SJSA1 (cell line): ENCODE measurements around the gene DUSP11. TPM values are rescaled to one million over a fixed set of nuclear protein-coding genes. Genes with fewer than 3 reads are reported as not detected.

Experiments
- DNase-seq, 2 experiments: peaks; one replicate each; pipeline ENCODE4 v3.0.0-alpha.2; 2015 to 2020; ENCODE audit warnings: low spot score in 2 of 2, low read depth in 1 of 2
- H3K27ac ChIP-seq: fragments of 250-450 bp; sonication (Bioruptor Pico); 2 replicates; pipeline ENCODE4 v1.5.1; 2020; ENCODE audit warnings: mild to moderate bottlenecking, moderate library complexity
- H3K27me3 ChIP-seq: fragments of 250-450 bp; sonication (Bioruptor Pico); replicated peaks from 2 replicates; pipeline ENCODE4 v1.5.1; 2020; ENCODE audit warnings: mild to moderate bottlenecking, moderate library complexity
- H3K36me3 ChIP-seq: fragments of 250-450 bp; sonication (Bioruptor Pico); 2 replicates; pipeline ENCODE4 v1.5.1; 2020; ENCODE audit warnings: mild to moderate bottlenecking
- H3K4me1 ChIP-seq: fragments of 250-450 bp; sonication (Bioruptor Pico); replicated peaks from 2 replicates; pipeline ENCODE4 v1.6.1; 2021; ENCODE audit warnings: mild to moderate bottlenecking
- H3K4me3 ChIP-seq: fragments of 250-450 bp; sonication (Bioruptor Pico); 2 replicates; pipeline ENCODE4 v1.5.1; 2020; ENCODE audit warnings: mild to moderate bottlenecking
- H3K9me3 ChIP-seq: fragments of 250-450 bp; sonication (Bioruptor Pico); replicated peaks from 2 replicates; pipeline ENCODE4 v1.5.1; 2020; ENCODE audit warnings: mild to moderate bottlenecking
- total RNA-seq: library from RNA; depleted of rRNA; stranded (reverse); fragments of >200 nt; shearing (Covaris generic); gene quantifications from 2 replicates; pipeline ENCODE4 v1.2.3, GENCODE V29; 2014; rRNA removed

The DUSP11 gene
- total RNA-seq: 30.3 and 40.4 TPM in 2 replicates

DNA sequence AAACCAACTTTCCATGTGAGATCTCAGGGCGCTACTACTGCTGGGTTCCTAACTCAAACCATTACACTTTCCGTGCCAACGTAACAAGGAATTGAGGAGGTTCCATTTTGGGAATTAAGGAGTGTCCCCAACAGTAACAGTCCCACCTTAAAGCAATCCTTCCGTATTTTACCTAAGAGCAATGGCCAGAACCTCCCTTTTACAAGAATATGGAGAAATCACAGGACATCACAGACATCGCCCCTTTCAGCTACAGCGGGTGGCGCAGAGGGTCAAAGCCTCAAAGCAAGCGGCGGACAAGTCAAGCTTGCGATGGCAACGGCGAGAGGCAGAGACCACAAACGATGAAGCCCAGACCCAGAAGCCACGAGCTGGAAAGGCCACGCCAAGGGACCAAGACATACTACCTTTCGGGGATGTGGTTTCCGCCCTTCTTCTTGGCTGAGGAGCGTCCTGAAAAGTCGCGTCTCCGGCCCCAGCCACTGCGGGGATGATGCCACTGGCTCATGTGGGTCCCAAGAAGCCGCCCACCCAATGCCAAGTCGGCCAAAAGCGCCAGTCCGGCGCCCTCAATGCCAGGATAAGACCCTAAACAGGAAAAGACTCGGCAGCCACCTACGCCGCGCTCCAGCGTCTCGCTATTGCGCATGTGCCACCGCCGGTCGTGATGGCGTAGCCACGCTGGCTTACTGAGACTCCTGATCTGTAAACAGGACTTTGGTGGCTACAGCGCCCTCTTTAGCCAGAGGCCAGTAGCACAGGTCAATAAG is at the start of gene DUSP11:
TSS of gene DUSP11 (minus strand) at position 637 of the 770 bp plus-strand sequence. CDS start at position 508, 129 bp downstream.
- Histone ChIP-seq H3K4me1 (peaks cover 11% of the 10 kb centered on the region), H3K27ac (peak within 1 kb of the TSS; percentile 59), H3K4me3 (peak within 1 kb of the TSS; percentile 83), H3K36me3 (peaks cover 25% of the 10 kb centered on the region), H3K9me3 (no peaks in the 10 kb centered on the region), H3K27me3 (no peaks in the 10 kb centered on the region; the same call in 1 of the 2 replicates)
- peak; percentile 83 to 94 for DNase-seq

DNA sequence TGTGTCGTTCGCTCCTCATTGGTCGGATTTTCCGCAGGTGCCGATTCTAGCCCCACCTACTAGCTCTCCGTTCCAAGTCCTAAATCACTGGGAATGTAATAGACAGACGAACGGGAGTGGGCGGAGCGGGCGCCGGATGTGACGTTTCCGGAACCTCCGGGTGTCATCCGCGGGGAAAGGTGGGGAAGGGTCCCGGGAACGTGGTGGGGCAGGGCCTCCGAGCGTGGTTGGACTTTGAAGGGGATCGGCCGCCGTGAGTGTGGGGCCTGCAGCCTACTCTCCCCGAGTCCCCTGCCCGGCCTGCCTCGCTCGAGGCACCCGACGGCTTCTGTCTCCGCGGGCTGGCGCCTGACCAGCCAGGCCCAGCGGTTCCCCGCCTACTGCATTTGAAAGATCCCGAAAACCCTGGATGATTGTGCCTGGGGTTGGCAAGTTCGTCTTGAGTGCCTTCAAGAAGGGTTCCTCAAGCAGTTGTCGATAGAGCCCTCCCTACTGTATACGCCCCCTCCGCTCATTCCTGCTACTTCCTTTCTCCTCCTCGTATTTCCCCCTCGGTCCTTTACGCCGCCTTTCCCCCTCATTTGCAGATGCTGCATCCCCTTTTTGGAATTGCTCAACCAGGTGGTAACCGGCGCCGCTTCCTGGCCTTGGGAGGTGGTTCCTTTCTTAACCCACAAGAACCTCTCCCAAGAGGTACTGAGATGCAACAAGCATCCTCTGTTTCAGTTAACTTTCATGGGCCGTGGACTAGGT is 49.1 kb upstream of the DUSP11 start, which contains the start of gene STAMBP:
TSS of gene STAMBP (plus strand) at position 144 of the 753 bp plus-strand sequence. CDS start 1,896 bp downstream, outside the sequence.
- peak; percentile 90 to 95 for DNase-seq

DNA sequence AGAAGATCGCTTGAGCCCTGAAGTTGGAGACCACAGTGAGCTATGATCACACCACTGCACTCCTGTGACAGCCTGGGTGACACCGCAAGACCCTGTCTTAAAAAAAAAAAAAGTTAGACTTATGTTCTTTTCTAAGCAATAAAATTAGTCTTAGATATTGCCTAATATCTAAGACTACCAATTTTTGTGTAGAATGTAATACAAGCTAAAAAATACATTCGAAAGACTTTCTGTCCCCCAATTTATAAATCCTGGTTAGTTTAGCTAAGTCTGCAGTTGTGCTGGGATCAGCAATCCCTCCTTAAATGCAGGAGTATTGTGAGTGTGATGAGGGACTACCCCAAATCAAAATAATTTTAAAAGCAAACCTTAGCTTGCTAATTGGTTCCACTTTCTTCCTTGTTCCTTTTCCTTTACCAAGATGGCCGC is 48.5 kb upstream of the DUSP11 start:
- Histone ChIP-seq H3K4me3 (peak overlapping the region; percentile 65), H3K27ac (no peak overlapping the region), H3K36me3 (peaks cover 22% of the 10 kb centered on the region), H3K9me3 (no peaks in the 10 kb centered on the region), H3K4me1 (peaks cover 19% of the 10 kb centered on the region), H3K27me3 (no peaks in the 10 kb centered on the region)
- DNase-seq: no peak

More for the DNA sequence above, 49.1 kb upstream of the DUSP11 start, which contains the start of gene STAMBP:
- Histone ChIP-seq H3K36me3 (peaks cover 27% of the 10 kb centered on the region), H3K27me3 (no peaks in the 10 kb centered on the region), H3K27ac (peak within 1 kb of the TSS; percentile 84), H3K4me3 (peak within 1 kb of the TSS; percentile 65), H3K9me3 (no peaks in the 10 kb centered on the region), H3K4me1 (peaks cover 19% of the 10 kb centered on the region)

DNA sequence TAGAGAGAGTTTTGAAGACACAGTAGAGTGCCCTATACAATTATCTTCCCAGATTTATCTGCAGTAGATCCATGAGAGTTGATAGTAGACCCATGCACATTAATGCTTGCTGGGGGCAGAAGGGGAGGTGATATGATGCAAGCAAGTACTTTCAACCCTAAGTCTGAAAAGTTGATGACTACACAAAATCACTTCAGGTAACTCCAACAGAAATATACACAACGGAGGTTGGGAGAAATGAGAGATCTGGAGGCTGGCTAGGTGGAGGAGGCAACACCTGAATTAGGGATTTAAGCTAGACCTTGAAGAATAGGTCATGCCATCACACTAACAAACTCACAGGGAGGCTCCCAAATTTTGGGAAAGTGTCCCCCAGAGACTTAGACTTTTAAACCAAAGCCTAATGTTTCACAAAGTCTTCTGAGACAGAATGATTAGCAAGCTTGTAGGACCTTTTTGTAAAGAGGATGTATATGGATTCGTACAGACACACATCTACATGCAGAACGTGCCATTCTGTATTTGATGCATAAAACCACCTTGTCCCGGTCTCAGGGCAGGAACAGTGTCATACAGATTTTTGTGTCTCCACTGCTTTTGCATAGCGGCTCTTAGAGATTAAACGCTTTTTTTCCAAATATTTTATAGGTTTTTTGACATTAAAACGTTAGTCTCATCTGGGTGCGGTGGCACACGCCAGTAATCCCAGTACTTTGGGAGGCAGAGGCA is 47.9 kb upstream of the DUSP11 start:
- H3K27me3 ChIP-seq: no peaks in the 10 kb centered on the region
- no peak overlapping the region for H3K4me3 ChIP-seq
- no peak overlapping the region for H3K27ac ChIP-seq
- H3K36me3 ChIP-seq: peaks cover 16% of the 10 kb centered on the region
- DNase-seq: no peak
- peaks cover 16% of the 10 kb centered on the region for H3K4me1 ChIP-seq
- H3K9me3 ChIP-seq: no peaks in the 10 kb centered on the region

DNA sequence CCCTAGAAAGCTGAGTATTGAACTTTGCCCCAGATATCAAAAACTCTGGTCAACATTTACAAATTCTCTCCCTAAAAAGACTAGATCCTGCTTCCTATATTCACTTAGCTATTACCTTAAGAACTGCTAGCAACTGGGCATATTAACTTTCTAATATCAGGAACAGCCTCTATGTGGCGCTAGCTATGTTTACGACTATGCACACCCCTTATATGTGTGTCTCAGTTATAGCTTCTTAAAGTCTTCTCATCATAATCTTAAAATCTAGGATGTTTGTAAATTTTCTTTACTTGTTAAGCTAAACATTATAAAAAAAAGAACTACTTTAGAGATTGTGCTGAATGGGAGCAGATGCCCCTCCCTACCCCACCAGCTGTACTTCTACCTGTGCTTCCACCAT is 47.1 kb upstream of the DUSP11 start:
- Histone ChIP-seq H3K36me3 (0 out of 2 replicates have a peak, but pooled peaks cover 11% of the 10 kb centered on the region), H3K9me3 (no peaks in the 10 kb centered on the region), H3K27ac (no peak overlapping the region), H3K4me1 (peaks cover 13% of the 10 kb centered on the region), H3K4me3 (no peak overlapping the region), H3K27me3 (no peaks in the 10 kb centered on the region)
- DNase-seq: no peak

DNA sequence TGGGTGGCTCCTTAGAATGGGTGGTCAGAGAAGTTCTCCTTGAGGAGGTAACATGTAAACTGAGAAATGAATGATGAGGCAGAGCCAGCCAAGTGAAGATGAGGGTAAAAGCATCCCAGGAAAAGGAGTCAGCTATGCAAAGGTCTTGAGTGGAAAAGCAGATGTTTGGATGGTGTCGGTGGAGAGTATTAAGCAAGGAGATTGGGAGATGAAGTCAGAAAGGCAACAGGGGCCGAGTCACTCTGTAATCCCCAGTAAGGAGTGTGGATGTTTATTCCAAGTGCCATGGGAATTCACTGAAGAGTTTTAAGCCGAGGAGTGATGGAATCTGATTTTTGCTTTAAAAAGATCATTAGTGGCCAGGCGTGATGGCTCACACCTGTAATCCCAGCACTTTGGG is 45.5 kb upstream of the DUSP11 start:
- H3K4me3 ChIP-seq: no peak overlapping the region
- no peak for DNase-seq
- H3K36me3 ChIP-seq: 0 out of 2 replicates have a peak, but pooled peaks cover 3% of the 10 kb centered on the region
- no peaks in the 10 kb centered on the region for H3K9me3 ChIP-seq
- H3K27ac ChIP-seq: no peak overlapping the region
- H3K27me3 ChIP-seq: peaks cover 4% of the 10 kb centered on the region; the same call in 1 of the 2 replicates
- peaks cover 7% of the 10 kb centered on the region for H3K4me1 ChIP-seq

DNA sequence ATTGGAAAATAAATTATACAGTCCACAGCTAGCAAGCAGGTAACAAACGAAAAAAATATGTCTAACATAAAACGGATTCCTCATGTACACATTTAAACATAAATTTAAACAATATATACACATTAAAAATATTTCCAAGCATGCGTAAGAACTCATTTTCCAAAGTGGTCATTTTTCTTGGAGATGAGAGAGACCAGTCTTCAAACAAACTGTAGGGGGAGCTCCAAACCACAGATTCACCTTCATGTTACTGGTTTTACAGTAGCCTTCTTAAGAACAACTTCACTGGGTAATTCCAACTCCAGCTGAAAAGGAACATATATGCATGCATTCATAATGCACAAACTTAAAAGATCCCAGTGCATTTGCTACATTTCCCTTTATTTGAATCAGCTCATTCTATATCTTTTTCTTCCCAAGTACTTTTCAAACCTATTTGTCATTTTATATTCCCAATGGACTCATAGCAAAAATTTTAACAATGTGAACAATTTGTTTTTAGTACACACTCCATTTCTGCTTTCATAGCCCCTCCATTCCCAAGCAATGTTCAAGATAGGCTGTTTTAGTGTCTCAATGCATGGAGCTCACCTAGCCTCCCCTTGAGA is 44.1 kb upstream of the DUSP11 start:
- 0 out of 2 replicates have a peak, but pooled peaks cover 2% of the 10 kb centered on the region for H3K36me3 ChIP-seq
- H3K9me3 ChIP-seq: no peaks in the 10 kb centered on the region
- no peak overlapping the region for H3K4me3 ChIP-seq
- no peak overlapping the region for H3K27ac ChIP-seq
- H3K4me1 ChIP-seq: no peaks in the 10 kb centered on the region
- DNase-seq: peak in 1 of 2 experiments; percentile 37
- peaks cover 10% of the 10 kb centered on the region; the same call in 1 of the 2 replicates for H3K27me3 ChIP-seq

DNA sequence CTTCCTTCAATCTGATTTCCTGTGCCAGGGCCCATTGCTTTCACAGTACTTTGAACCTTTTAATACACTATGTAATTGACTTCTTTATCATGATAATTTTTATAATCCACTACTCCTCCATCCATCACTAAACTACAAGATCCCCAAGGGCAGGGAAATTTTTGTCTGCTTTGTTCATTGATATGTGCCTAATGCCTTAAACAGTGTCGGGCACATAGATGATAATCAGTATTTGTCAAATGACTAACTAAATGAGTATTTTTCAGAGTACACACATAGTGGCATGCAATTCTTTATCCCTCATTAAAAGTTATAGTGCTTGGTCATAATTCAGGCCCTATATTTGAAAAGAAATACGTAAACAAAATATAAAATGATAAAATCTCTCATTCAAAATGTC is 43.5 kb upstream of the DUSP11 start:
- Histone ChIP-seq H3K4me1 (no peaks in the 10 kb centered on the region), H3K36me3 (no peaks in the 10 kb centered on the region), H3K27ac (no peak overlapping the region), H3K27me3 (peaks cover 10% of the 10 kb centered on the region; the same call in 1 of the 2 replicates), H3K4me3 (no peak overlapping the region), H3K9me3 (no peaks in the 10 kb centered on the region)
- no peak for DNase-seq

DNA sequence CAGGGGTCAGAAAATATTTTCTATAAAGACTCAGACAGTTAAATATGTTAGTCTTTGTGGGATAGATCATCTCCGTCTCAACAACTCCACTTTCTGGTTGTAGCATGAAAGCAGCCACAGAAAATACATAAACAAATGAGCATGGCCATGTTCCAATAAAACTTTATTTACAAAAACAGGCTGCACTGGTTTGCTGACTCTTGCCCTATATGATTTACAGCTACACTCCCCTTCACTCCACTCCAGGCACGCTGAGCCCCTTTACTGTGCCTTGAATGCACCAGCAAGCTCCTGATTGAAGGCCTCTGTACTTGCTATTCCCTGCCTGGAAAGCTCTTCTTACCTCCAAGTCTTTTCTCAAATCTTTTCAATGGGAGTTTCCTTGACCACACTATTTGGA is 43.1 kb upstream of the DUSP11 start:
- Histone ChIP-seq H3K27ac (no peak overlapping the region), H3K9me3 (no peaks in the 10 kb centered on the region), H3K27me3 (peaks cover 10% of the 10 kb centered on the region; the same call in 1 of the 2 replicates), H3K4me3 (no peak overlapping the region), H3K4me1 (no peaks in the 10 kb centered on the region), H3K36me3 (no peaks in the 10 kb centered on the region)
- DNase-seq: no peak

DNA sequence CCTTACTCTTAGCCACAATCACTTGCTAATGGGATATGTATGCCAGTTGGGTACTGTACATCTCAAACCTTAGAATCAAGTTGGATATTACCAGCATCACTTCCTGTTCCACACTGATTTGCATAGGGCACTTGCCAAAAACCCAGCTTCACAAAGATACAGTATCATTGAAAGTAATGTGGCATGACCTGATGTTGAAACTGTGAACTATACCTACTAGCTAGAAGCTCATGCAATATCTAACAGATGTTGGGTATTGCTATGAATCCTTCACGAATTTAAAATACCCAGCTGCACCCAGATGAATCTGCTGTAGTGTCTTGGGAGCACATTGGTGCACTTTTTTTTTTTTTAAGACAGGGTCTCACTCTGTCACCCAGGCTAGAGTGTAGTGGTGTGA is 42.4 kb upstream of the DUSP11 start:
- no peaks in the 10 kb centered on the region for H3K4me1 ChIP-seq
- DNase-seq: no peak
- peaks cover 10% of the 10 kb centered on the region; the same call in 1 of the 2 replicates for H3K27me3 ChIP-seq
- no peak overlapping the region for H3K27ac ChIP-seq
- no peaks in the 10 kb centered on the region for H3K9me3 ChIP-seq
- H3K36me3 ChIP-seq: no peaks in the 10 kb centered on the region
- H3K4me3 ChIP-seq: no peak overlapping the region

DNA sequence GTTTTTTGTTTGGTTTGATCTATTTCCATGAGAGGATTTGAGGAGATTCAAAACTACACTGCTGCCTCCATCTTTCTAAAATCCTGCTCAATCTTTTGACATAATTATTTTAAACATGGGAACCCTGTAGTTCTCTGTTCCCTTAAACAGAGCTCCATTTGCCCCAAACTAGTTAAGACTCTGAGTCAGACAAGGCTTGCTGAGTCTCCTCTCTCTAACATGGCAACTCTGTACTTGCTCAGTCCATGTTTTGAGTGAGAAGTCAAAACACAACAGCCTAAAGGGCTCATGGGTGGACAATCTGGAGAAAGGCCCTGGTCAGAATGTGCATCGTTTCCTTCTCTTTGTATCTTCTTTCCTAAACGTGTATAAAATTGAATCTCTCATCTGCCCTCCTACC is 41.8 kb upstream of the DUSP11 start:
- no peak overlapping the region for H3K27ac ChIP-seq
- peaks cover 10% of the 10 kb centered on the region; the same call in 1 of the 2 replicates for H3K27me3 ChIP-seq
- no peak for DNase-seq

DNA sequence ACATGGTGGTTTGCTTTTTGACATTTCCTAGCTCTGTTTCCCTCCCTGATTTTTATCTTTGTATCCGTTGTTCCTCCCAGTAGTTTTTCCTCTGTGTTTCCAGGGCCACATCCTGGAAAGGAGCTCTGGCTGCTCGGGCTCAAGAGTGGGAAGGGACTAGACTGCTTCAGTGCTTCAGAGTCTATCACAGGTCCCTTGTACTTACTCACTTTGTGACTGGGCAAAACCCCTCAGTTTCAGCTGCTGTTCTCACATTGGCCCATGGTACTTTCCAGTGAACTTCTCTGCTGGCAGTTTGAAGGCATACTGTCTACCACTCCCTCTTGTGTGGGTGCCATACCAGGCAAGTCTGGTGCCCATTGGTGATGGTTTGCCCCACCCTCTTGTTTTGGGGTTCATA is 41.3 kb upstream of the DUSP11 start:
- DNase-seq: no peak
- Histone ChIP-seq H3K9me3 (no peaks in the 10 kb centered on the region), H3K4me3 (no peak overlapping the region), H3K27ac (no peak overlapping the region), H3K27me3 (peaks cover 10% of the 10 kb centered on the region; the same call in 1 of the 2 replicates), H3K4me1 (no peaks in the 10 kb centered on the region), H3K36me3 (no peaks in the 10 kb centered on the region)

More for the DNA sequence above, 41.8 kb upstream of the DUSP11 start:
- Histone ChIP-seq H3K4me3 (no peak overlapping the region), H3K36me3 (no peaks in the 10 kb centered on the region), H3K4me1 (no peaks in the 10 kb centered on the region), H3K9me3 (no peaks in the 10 kb centered on the region)

DNA sequence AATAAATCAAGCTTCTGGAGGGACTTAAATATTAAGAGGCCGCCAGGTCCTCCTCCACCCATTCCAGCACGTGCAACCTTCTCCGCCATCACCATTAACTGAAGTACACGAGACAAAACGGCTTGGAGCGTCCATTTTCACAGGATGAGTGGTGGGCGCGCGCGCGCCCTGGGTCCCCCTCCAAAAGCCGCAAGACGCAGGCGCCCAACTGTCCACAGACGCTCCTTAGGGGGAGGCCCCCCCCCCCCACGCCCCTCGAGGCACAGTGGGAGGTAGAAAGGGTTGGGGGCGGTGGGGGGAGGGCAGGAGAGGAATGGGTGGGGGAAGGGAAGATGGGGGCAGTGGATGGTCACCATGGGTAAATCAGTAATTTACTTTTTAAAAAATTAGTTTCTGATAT is 38.4 kb upstream of the DUSP11 start:
- DNase-seq: no peak
- no peak overlapping the region for H3K27ac ChIP-seq
- no peaks in the 10 kb centered on the region for H3K36me3 ChIP-seq
- H3K4me1 ChIP-seq: no peaks in the 10 kb centered on the region
- H3K27me3 ChIP-seq: peaks cover 15% of the 10 kb centered on the region; the same call in 1 of the 2 replicates
- H3K9me3 ChIP-seq: no peaks in the 10 kb centered on the region
- H3K4me3 ChIP-seq: no peak overlapping the region
